ENCODE measurements around the gene FDX2.

GRCh38 chr19:10334588-10335351 is 19.0 kb upstream of the FDX2 start:
- no peak for TF ChIP-seq CTCF (conservative IDR thresholded peaks at IDR 0.05 in 1 of 2, IDR thresholded peaks at IDR 0.05 in 1 of 2; ENCODE audit: extremely low read depth in 1 of 2, insufficient read depth in 1 of 2, low read depth in 1 of 2, low read length in 2 of 2)
- TF ChIP-seq EZH2 (IDR thresholded peaks at IDR 0.05; ENCODE audit: borderline replicate concordance, low read length): no peak

Data from mammary epithelial cell (primary cell).